ENCODE measurements around the gene RSF1. TPM values are rescaled to one million over a fixed set of nuclear protein-coding genes. Genes with fewer than 3 reads are reported as not detected.
"Not testable (repeated sequence)": the region's sequence is repeated elsewhere in the genome, so short reads cannot be mapped to it uniquely, and the experiment has no call there.

RSF1 gene
- polyA plus RNA-seq, 1 donor (not counting 4 experiments of a cell fraction or from before 2014, with no cell fraction given) = 20.9 TPM

- no peak overlapping the region for H3K9ac ChIP-seq (ENCODE audit: control insufficient read depth, extremely low read depth, insufficient read depth, low read length)
- H3K9me3 ChIP-seq (ENCODE audit: control insufficient read depth, low read depth, low read length) = peaks cover 4% of the 10 kb centered on the region
- H2AFZ ChIP-seq (ENCODE audit: control insufficient read depth, low read length) = no peak overlapping the region
- DNase-seq (ENCODE audit: low read depth, low spot score) (no peak), FAIRE-seq (no peak)
- no peaks in the 10 kb centered on the region for H3K4me1 ChIP-seq (ENCODE audit: control insufficient read depth, extremely low read depth, insufficient read depth, low read length)
- H3K27ac ChIP-seq (ENCODE audit: control insufficient read depth, insufficient read depth, low read length) = no peak overlapping the region
- no peaks in the 10 kb centered on the region for H3K27me3 ChIP-seq (ENCODE audit: control insufficient read depth, extremely low read depth, insufficient read depth, low read length)
- H3K4me2 ChIP-seq (ENCODE audit: control insufficient read depth, extremely low read depth, insufficient read depth, low read depth, low read length) = no peak overlapping the region
- TF ChIP-seq EZH2 (IDR thresholded peaks at IDR 0.05; ENCODE audit: low read length) = no peak
- TF ChIP-seq CTCF (optimal IDR thresholded peaks at IDR 0.05 in 1 of 3, IDR thresholded peaks at IDR 0.05 in 1 of 3, conservative IDR thresholded peaks at IDR 0.05 in 1 of 3; ENCODE audit: extremely low read depth in 1 of 3, insufficient read depth in 2 of 3, low read length in 3 of 3) = no peak
- no peaks in the 10 kb centered on the region for H4K20me1 ChIP-seq (ENCODE audit: control insufficient read depth, extremely low read depth, insufficient read depth, low read length)
- no peak overlapping the region for H3K4me3 ChIP-seq (ENCODE audit: control insufficient read depth in 2 of 3, extremely low read depth in 1 of 3, insufficient read depth in 2 of 3, low read depth in 1 of 3, low read length in 3 of 3)
- no peaks in the 10 kb centered on the region for H3K36me3 ChIP-seq (ENCODE audit: control insufficient read depth in 2 of 2, extremely low read depth in 1 of 2, insufficient read depth in 2 of 2, low read length in 2 of 2)
- H3K79me2 ChIP-seq (ENCODE audit: control insufficient read depth, insufficient read depth, low read length) = no peaks in the 10 kb centered on the region
- dilution Hi-C loops (cut with MboI; ENCODE audit: extremely low pct_ligation_motif_present, low sequenced_read_pairs) = no loop called here
- no peaks in the 10 kb centered on the region for H3K9me1 ChIP-seq (ENCODE audit: control insufficient read depth, extremely low read depth, insufficient read depth, low read length)
These were observed 34.3 kb upstream of the RSF1 start for GRCh38 chr11:77854838-77855237.

GRCh38 chr11:77851503-77851902 is 31.0 kb upstream of the RSF1 start:
- Histone ChIP-seq H3K27ac (ENCODE audit: control insufficient read depth, insufficient read depth, low read length) (no peak overlapping the region), H3K36me3 (ENCODE audit: control insufficient read depth in 2 of 2, extremely low read depth in 1 of 2, insufficient read depth in 2 of 2, low read length in 2 of 2) (no peaks in the 10 kb centered on the region), H3K9me1 (ENCODE audit: control insufficient read depth, extremely low read depth, insufficient read depth, low read length) (no peaks in the 10 kb centered on the region), H3K9ac (ENCODE audit: control insufficient read depth, extremely low read depth, insufficient read depth, low read length) (no peak overlapping the region), H3K9me3 (ENCODE audit: control insufficient read depth, low read depth, low read length) (peaks cover 4% of the 10 kb centered on the region), H3K4me3 (ENCODE audit: control insufficient read depth in 2 of 3, extremely low read depth in 1 of 3, insufficient read depth in 2 of 3, low read depth in 1 of 3, low read length in 3 of 3) (no peak overlapping the region), H3K79me2 (ENCODE audit: control insufficient read depth, insufficient read depth, low read length) (no peaks in the 10 kb centered on the region), H2AFZ (ENCODE audit: control insufficient read depth, low read length) (no peak overlapping the region), H3K4me1 (ENCODE audit: control insufficient read depth, extremely low read depth, insufficient read depth, low read length) (no peaks in the 10 kb centered on the region), H3K4me2 (ENCODE audit: control insufficient read depth, extremely low read depth, insufficient read depth, low read depth, low read length) (no peak overlapping the region), H3K27me3 (ENCODE audit: control insufficient read depth, extremely low read depth, insufficient read depth, low read length) (no peaks in the 10 kb centered on the region), H4K20me1 (ENCODE audit: control insufficient read depth, extremely low read depth, insufficient read depth, low read length) (no peaks in the 10 kb centered on the region)
- TF ChIP-seq CTCF (optimal IDR thresholded peaks at IDR 0.05 in 1 of 3, IDR thresholded peaks at IDR 0.05 in 1 of 3, conservative IDR thresholded peaks at IDR 0.05 in 1 of 3; ENCODE audit: extremely low read depth in 1 of 3, insufficient read depth in 2 of 3, low read length in 3 of 3) (no peak), EZH2 (IDR thresholded peaks at IDR 0.05; ENCODE audit: low read length) (no peak)
- DNase-seq (ENCODE audit: low read depth, low spot score) = no peak
- dilution Hi-C loops (cut with MboI; ENCODE audit: extremely low pct_ligation_motif_present, low sequenced_read_pairs) = no loop called here
- no peak for FAIRE-seq

- H3K79me2 ChIP-seq (ENCODE audit: control insufficient read depth, insufficient read depth, low read length); H3K4me3 ChIP-seq (ENCODE audit: control insufficient read depth in 2 of 3, extremely low read depth in 1 of 3, insufficient read depth in 2 of 3, low read depth in 1 of 3, low read length in 3 of 3); H3K4me2 ChIP-seq (ENCODE audit: control insufficient read depth, extremely low read depth, insufficient read depth, low read depth, low read length); FAIRE-seq; H3K9ac ChIP-seq (ENCODE audit: control insufficient read depth, extremely low read depth, insufficient read depth, low read length); dilution Hi-C loops (cut with MboI; ENCODE audit: extremely low pct_ligation_motif_present, low sequenced_read_pairs); DNase-seq (ENCODE audit: low read depth, low spot score); H3K4me1 ChIP-seq (ENCODE audit: control insufficient read depth, extremely low read depth, insufficient read depth, low read length); H2AFZ ChIP-seq (ENCODE audit: control insufficient read depth, low read length); H3K9me3 ChIP-seq (ENCODE audit: control insufficient read depth, low read depth, low read length); H4K20me1 ChIP-seq (ENCODE audit: control insufficient read depth, extremely low read depth, insufficient read depth, low read length); H3K36me3 ChIP-seq (ENCODE audit: control insufficient read depth in 2 of 2, extremely low read depth in 1 of 2, insufficient read depth in 2 of 2, low read length in 2 of 2); H3K27ac ChIP-seq (ENCODE audit: control insufficient read depth, insufficient read depth, low read length); H3K9me1 ChIP-seq (ENCODE audit: control insufficient read depth, extremely low read depth, insufficient read depth, low read length); H3K27me3 ChIP-seq (ENCODE audit: control insufficient read depth, extremely low read depth, insufficient read depth, low read length): not testable (repeated sequence)
These were observed 23.2 kb upstream of the RSF1 start for GRCh38 chr11:77843700-77844099.
